ENCODE results near the gene C1orf52.
A peak's percentile ranks its signal among the peaks of the same experiment; 100 is the strongest.

The C1orf52 gene

GRCh38 chr1:85200463-85201339, 58.8 kb downstream of the C1orf52 start, which contains the start of gene SYDE2:
Gene SYDE2, minus strand, starts transcription at chr1:85201016. Its CDS starts 20 bp downstream, at chr1:85200996.
- POLR2A ChIA-PET, result no interaction called here
- CTCF ChIA-PET, result interaction anchor here (1.1 to 3.4 kb wide), 4 partner anchors 11 to 256 kb away, joined by 3 to 12 read pairs (median 4); partner anchors contain the start of gene C1orf52
- DNase-seq (ENCODE audit: low read depth, low spot score), result no peak

More at GRCh38 chr1:85200463-85201339, 58.8 kb downstream of the C1orf52 start, which contains the start of gene SYDE2:
- peak within 1 kb of the TSS; percentile 82 for H3K4me3 ChIP-seq (ENCODE audit: low read depth, low read length)
- no peak for TF ChIP-seq CTCF (IDR thresholded peaks at IDR 0.05; ENCODE audit: insufficient read depth, low read length, missing control alignments)

Measured in AG04449 (cell line).